ENCODE data around the gene KLHL34.

Gene KLHL34

GRCh38 chrX:21658152-21658737 is at the start of gene KLHL34:
TSS of gene KLHL34 (minus strand) at chrX:21658330. CDS start at chrX:21657788, 542 bp downstream.
- no peak for DNase-seq

GRCh38 chrX:21705225-21705624 is 47.1 kb upstream of the KLHL34 start:
- DNase-seq, result no peak

- no peak for DNase-seq
These were observed 44.6 kb upstream of the KLHL34 start for GRCh38 chrX:21702725-21703124.

- no peak for DNase-seq
These were observed 42.8 kb upstream of the KLHL34 start for GRCh38 chrX:21700967-21701366.

- DNase-seq, result no peak
These were observed 42.1 kb upstream of the KLHL34 start for GRCh38 chrX:21700275-21700674.

- no peak for DNase-seq
These were observed 41.0 kb upstream of the KLHL34 start for GRCh38 chrX:21699136-21699535.

- DNase-seq, result no peak
These were observed 40.1 kb upstream of the KLHL34 start for GRCh38 chrX:21698272-21698671.

- no peak for DNase-seq
These were observed 33.4 kb upstream of the KLHL34 start for GRCh38 chrX:21691512-21692018.

GRCh38 chrX:21683941-21684340 is 25.8 kb upstream of the KLHL34 start:
- DNase-seq, result no peak

GRCh38 chrX:21678048-21678612 is 20.0 kb upstream of the KLHL34 start:
- no peak for DNase-seq

GRCh38 chrX:21675931-21676330 is 17.8 kb upstream of the KLHL34 start:
- DNase-seq, result no peak

- no peak for DNase-seq
These were observed 16.5 kb upstream of the KLHL34 start for GRCh38 chrX:21674430-21675186.

- no peak for DNase-seq
These were observed 8.5 kb upstream of the KLHL34 start for GRCh38 chrX:21666679-21667078.

GRCh38 chrX:21666252-21666651 is 8.1 kb upstream of the KLHL34 start:
- no peak for DNase-seq

GRCh38 chrX:21662761-21663160 is 4.6 kb upstream of the KLHL34 start:
- no peak for DNase-seq

GRCh38 chrX:21661316-21661715 is 3.2 kb upstream of the KLHL34 start:
- no peak for DNase-seq

- DNase-seq, result no peak
These were observed 2.0 kb upstream of the KLHL34 start for GRCh38 chrX:21660156-21660555.

GRCh38 chrX:21659320-21659719 is 1.2 kb upstream of the KLHL34 start:
- DNase-seq, result no peak

- DNase-seq, result no peak
These were observed 616 bp upstream of the KLHL34 start for GRCh38 chrX:21658746-21659145.

GRCh38 chrX:21657318-21658151 is 595 bp downstream of the KLHL34 start:
- DNase-seq, result no peak

- DNase-seq, result no peak
These were observed 1.4 kb downstream of the KLHL34 start for GRCh38 chrX:21656587-21657317.

- no peak for DNase-seq
These were observed 2.1 kb downstream of the KLHL34 start for GRCh38 chrX:21655901-21656586.

All from NCI-H1092 (cell line).